ENCODE results near the gene SNW1.
"Not testable (repeated sequence)": the region's sequence is repeated elsewhere in the genome, so short reads cannot be mapped to it uniquely, and the experiment has no call there.

SNW1 gene

DNA sequence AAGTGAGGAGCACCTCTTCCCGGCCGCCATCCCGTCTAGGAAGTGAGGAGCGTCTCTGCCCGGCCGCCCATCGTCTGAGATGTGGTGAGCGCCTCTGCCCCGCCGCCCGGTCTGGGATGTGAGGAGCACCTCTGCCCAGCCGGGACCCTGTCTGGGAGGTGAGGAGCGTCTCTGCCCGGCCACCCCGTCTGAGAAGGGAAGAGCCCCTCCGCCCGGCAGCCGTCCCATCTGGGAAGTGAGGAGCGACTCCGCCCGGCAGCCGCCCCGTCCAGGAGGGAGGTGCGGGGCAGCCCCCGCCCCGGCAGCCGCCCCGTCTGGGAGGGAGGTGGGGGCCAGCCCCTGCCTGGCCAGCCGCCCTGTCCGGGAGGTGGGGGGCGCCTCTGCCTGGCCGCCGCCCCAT lies 13.5 kb downstream of the SNW1 start:
- DNase-seq = not testable (repeated sequence)

DNA sequence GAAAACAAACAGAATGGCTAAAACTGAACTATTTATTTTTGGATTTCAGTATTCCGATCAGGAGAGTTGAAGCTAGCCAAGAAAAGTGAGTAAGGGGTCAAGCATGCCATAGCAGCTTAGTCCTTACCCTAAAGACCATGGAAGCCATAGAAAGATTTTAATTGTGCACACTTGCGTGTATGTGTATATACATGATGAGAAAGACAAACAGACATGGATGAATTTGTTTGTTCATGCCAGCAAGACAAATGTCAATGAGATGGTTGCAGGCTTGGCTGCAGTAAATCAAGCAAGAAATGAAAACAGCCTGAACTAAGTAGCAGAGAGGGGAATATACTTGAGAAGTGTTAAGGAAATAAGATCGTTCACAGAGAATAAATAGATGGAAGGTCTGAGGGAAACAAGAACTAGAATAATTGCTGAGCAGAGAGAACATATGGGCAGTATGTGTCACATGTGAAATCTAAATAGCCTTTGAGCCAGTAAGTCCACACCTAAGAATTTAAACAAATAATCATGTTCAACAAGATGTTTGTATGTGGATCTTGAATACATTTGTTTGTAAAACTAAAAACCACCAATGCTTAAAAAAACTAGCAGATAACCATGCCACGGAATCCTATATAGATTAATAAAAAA lies 14.8 kb downstream of the SNW1 start:
- DNase-seq = no peak

- no peak for DNase-seq
These were observed 19.5 kb downstream of the SNW1 start for GRCh38 chr14:77741438-77741837.

GRCh38 chr14:77738559-77739250 lies 22.3 kb downstream of the SNW1 start:
- no peak for DNase-seq

GRCh38 chr14:77730976-77731497 lies 29.9 kb downstream of the SNW1 start:
- DNase-seq = no peak

GRCh38 chr14:77722301-77722700 lies 38.7 kb downstream of the SNW1 start:
- no peak for DNase-seq

GRCh38 chr14:77721437-77721836 lies 39.5 kb downstream of the SNW1 start:
- no peak for DNase-seq

- no peak for DNase-seq
These were observed 43.2 kb downstream of the SNW1 start for GRCh38 chr14:77717608-77718305.

- no peak for DNase-seq
These were observed 46.0 kb downstream of the SNW1 start for GRCh38 chr14:77714926-77715325.

- no peak for DNase-seq
These were observed 50.6 kb downstream of the SNW1 start for GRCh38 chr14:77710364-77710763.

GRCh38 chr14:77709412-77709811 lies 51.5 kb downstream of the SNW1 start:
- no peak for DNase-seq

DNA sequence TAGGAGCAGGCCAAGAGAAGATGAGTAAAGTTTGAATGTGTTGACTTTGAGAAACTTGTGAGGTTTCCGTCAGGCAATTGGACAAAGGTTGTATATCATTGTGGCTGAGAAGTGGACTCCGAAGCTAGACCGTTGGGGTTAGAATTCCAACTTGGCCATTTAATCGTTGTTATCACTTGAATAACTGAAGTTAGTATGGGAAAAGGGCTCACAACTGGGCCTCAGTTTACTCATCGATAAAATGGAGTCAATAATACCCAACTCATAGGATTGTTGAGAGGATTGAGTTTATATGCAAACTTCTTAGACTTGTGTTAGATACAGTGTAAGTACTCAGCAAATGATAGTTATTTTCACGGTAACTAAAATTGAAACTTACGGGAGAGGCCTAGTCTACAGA lies 52.2 kb downstream of the SNW1 start:
- no peak for DNase-seq

DNA sequence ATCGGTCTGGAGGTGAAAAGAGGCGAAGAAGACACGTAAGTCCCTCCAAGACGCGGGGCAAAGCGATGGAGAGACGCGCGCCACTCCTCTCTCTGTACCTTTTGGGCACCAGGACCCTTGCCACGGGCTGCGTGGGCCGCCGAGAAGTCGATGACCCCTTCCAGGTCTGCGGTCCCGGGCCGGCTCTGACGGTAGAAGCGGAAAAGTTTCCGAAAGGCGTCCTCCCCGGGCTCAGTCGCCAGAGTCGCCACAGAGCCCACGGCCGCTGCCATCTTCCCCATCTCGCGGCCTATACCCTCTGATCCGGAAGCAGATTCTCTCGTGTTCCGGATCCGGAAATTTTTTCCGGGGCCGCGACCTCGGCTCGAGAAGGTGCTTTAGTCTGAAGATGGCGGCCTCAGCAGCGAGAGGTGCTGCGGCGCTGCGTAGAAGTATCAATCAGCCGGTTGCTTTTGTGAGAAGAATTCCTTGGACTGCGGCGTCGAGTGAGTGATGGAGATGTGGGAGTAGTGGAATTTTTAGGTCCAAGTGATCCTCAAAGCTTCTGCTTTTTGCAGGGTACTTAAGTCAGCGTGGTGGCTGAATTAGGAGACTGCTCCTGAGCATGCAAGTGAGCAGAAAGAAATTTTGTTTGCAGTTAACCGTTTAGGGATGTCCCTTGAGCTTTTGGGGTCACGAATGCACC lies 53.1 kb downstream of the SNW1 start, which contains the start of the genes ALKBH1 and SLIRP:
ALKBH1 (minus strand) TSS at position 300 of the 685 bp plus-strand sequence; CDS start at position 281, 19 bp downstream.
SLIRP (plus strand) TSS at position 380 of the 685 bp plus-strand sequence; CDS start at position 389, 9 bp downstream.
- DNase-seq = peak; percentile 89 to 90

DNA sequence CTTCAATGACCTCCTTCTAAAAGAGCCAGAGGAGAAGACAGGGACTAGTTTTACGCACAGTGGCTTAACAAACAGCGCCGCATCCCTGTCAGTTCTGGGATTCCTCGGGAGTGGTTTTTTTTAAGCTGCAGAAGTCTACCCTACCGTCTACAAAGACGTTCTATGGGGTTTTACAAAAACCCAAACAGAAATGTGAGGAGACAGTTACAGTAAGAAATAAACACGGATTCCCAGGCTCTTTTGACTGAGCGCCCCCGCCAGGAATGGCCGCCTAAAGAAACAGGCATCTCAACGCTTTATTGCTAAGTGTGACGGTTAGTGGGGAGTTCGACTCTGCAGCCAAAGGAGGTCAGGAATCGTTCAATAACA lies 53.6 kb downstream of the SNW1 start:
- DNase-seq = no peak

DNA sequence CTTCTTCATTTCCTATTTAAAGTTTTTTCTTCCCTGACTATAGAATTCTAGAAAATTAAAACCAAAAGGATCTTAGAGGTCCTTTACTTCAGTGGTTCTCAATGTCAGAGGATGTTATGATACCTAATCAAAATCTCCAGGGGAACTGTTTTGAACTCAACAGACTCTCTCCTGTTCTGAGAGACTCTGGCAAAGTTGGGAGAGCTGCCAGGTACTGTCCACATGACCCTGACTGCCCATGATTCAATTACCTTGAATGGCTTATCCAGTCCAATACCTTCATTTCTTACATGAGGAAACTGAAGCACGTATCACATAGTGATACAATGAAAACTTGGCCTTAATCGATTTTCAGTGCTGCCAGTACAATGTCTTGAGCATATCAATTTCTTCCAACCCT lies 69.7 kb downstream of the SNW1 start:
- no peak for DNase-seq

- DNase-seq = no peak
These were observed 78.8 kb downstream of the SNW1 start for GRCh38 chr14:77682158-77682553.

- no peak for DNase-seq
These were observed 79.5 kb downstream of the SNW1 start for GRCh38 chr14:77681196-77682157.

DNA sequence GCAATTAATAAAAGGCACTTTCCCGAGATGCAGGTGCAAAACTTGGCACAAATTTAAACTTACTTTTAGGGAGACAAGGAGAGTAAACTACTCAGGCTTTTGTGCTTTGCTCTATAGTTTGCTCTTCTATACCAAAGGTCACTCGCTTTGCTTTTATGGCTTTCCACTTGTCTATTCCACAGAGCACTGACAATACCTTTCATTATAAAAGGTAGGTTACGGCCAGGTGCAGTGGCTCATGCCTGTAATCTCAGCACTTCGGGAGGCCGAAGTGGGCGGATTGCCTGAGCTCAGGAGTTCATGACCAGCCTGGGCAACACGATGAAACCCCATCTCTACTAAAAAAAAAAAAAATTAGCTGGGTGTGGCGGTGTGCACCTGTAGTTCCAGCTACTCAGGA lies 86.0 kb downstream of the SNW1 start:
- DNase-seq = no peak

DNA sequence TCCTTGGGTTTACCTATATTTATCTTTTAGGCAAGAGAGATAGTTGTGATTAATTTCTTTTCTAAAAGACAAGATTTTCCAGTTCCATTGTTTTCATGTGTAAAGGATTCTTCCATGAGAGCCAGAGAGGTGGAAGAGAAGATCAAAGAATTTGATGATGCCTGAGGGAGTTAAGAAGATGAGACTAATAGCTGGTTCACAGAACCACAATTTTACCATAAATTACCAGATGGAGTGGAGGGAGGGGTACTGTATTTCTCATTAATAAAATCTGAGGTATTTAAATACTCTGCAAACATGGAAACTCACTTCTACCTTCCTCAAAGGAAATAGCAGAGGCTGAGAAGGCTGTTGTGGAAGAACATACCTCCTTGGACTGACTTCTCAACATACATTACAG lies 87.8 kb downstream of the SNW1 start:
- DNase-seq = no peak
